IMR-90 (cell line): Measurements from ENCODE around the gene DPEP1. TPM values are rescaled to one million over a fixed set of nuclear protein-coding genes. Genes with fewer than 3 reads are reported as not detected.

Experiments used
- ATAC-seq: fragments of 200-7000 bp; cut with Tn5 transposase; 2 replicates; pipeline ENCODE4 v1.9.1; 2020; ENCODE audit warnings: low read depth, mild to moderate bottlenecking, moderate library complexity
- BruUV-seq: library from RNA; stranded (reverse); fragments of 400-500 nt; replicated peaks from 2 replicates; lab custom pipeline; 2021; lab: Mats Ljungman, UMichigan
- CTCF ChIA-PET: fragments of 300-600 bp; formaldehyde crosslinking; extraction: SDS; loops from one replicate; lab custom pipeline; 2021; ENCODE audit warnings: antibody characterized with exemption; lab: Yijun Ruan, JAX
- POLR2A ChIA-PET: fragments of 300-600 bp; sonication (Branson Sonifier 250); formaldehyde crosslinking; loops from one replicate; lab custom pipeline; 2022; ENCODE audit warnings: antibody characterized with exemption; ENCODE audit not compliant: unreplicated experiment; lab: Charles Lee
- DNase-seq: peaks from one replicate; pipeline ENCODE4 v3.0.0; 2013
- H2AFZ ChIP-seq: replicated peaks from 2 replicates; pipeline ENCODE3; 2013; ENCODE audit warnings: low read length, mild to moderate bottlenecking; ENCODE audit not compliant: poor library complexity
- H2AK5ac ChIP-seq: 2 replicates; pipeline ENCODE4 v1.6.1; 2013; ENCODE audit warnings: low read depth, low read length, inconsistent platforms
- H2AK9ac ChIP-seq: replicated peaks from 2 replicates; pipeline ENCODE3; 2013; ENCODE audit warnings: mild to moderate bottlenecking, low read depth, low read length, moderate library complexity; ENCODE audit not compliant: poor library complexity
- H2BK120ac ChIP-seq: 2 replicates; pipeline ENCODE4 v1.6.1; 2013; ENCODE audit warnings: low read depth, low read length, inconsistent platforms
- H2BK15ac ChIP-seq: 3 replicates; pipeline ENCODE4 v1.6.1; 2013; ENCODE audit warnings: low read depth, low read length, inconsistent platforms
- H2BK20ac ChIP-seq: 2 replicates; pipeline ENCODE4 v1.6.1; 2013; ENCODE audit warnings: low read depth, mild to moderate bottlenecking, inconsistent platforms, low read length, moderate library complexity
- H2BK5ac ChIP-seq: 2 replicates; pipeline ENCODE4 v1.6.1; 2013; ENCODE audit warnings: mild to moderate bottlenecking, low read depth, low read length, inconsistent platforms; ENCODE audit not compliant: poor library complexity, severe bottlenecking
- H3K14ac ChIP-seq: replicated peaks from 2 replicates; pipeline ENCODE4 v1.6.1; 2013; ENCODE audit warnings: low read depth, low read length, inconsistent platforms
- H3K18ac ChIP-seq: 2 replicates; pipeline ENCODE4 v1.6.1; 2013; ENCODE audit warnings: low read depth, low read length, control low read depth
- H3K23ac ChIP-seq: 2 replicates; pipeline ENCODE4 v1.6.1; 2013; ENCODE audit warnings: low read depth, low read length, inconsistent platforms
- H3K27ac ChIP-seq: 2 replicates; pipeline ENCODE4 v1.5.1; 2013; ENCODE audit warnings: mild to moderate bottlenecking, control low read depth, low read length; ENCODE audit not compliant: insufficient read depth
- H3K27me3 ChIP-seq: 2 replicates; pipeline ENCODE4 v1.6.1; 2013; ENCODE audit warnings: low read length; ENCODE audit not compliant: control insufficient read depth, insufficient read depth
- H3K36me3 ChIP-seq: 2 replicates; pipeline ENCODE4 v1.6.1; 2013; ENCODE audit warnings: low read length, mixed read lengths; ENCODE audit not compliant: control insufficient read depth, insufficient read depth
- H3K4ac ChIP-seq: 2 replicates; pipeline ENCODE4 v1.6.1; 2013; ENCODE audit warnings: low read depth, low read length, inconsistent platforms
- H3K4me1 ChIP-seq: 2 replicates; pipeline ENCODE4 v1.6.1; 2013; ENCODE audit warnings: low read length, mixed read lengths; ENCODE audit not compliant: control insufficient read depth, insufficient read depth
- H3K4me2 ChIP-seq: 2 replicates; pipeline ENCODE4 v1.6.1; 2013; ENCODE audit warnings: low read depth, mild to moderate bottlenecking, control low read depth, low read length, moderate library complexity
- H3K4me3 ChIP-seq: 2 replicates; pipeline ENCODE4 v1.5.1; 2013; ENCODE audit warnings: low read depth, mild to moderate bottlenecking, control low read depth, low read length, moderate library complexity; ENCODE audit not compliant: insufficient read depth
- H3K56ac ChIP-seq: 2 replicates; pipeline ENCODE4 v1.6.1; 2013; ENCODE audit warnings: low read length, inconsistent platforms; ENCODE audit not compliant: insufficient read depth; ENCODE audit errors: extremely low read depth
- H3K79me1 ChIP-seq, 2 experiments: 2 replicates each; pipeline ENCODE4 v1.6.1; 2013; ENCODE audit warnings: low read length in 2 of 2, inconsistent platforms in 1 of 2, low read depth in 1 of 2
- H3K9ac ChIP-seq: 2 replicates; pipeline ENCODE4 v1.6.1; 2013; ENCODE audit warnings: low read depth, low read length, control low read depth
- H3K9me1 ChIP-seq: 2 replicates; pipeline ENCODE4 v1.6.1; 2013; ENCODE audit warnings: low read length, inconsistent platforms; ENCODE audit not compliant: insufficient read depth
- H3K9me3 ChIP-seq: 2 replicates; pipeline ENCODE4 v1.6.1; 2013; ENCODE audit warnings: low read length; ENCODE audit not compliant: control insufficient read depth, insufficient read depth
- H4K20me1 ChIP-seq: 2 replicates; pipeline ENCODE4 v1.6.1; 2013; ENCODE audit warnings: low read length, inconsistent platforms; ENCODE audit not compliant: insufficient read depth
- H4K5ac ChIP-seq: 2 replicates; pipeline ENCODE4 v1.6.1; 2013; ENCODE audit warnings: mild to moderate bottlenecking, low read depth, low read length, control low read depth
- H4K8ac ChIP-seq, 2 experiments: 2 replicates each; pipeline ENCODE4 v1.6.1; 2013; ENCODE audit warnings: low read depth in 2 of 2, low read length in 2 of 2, control low read depth in 1 of 2, inconsistent platforms in 1 of 2
- H4K91ac ChIP-seq: 2 replicates; pipeline ENCODE4 v1.6.1; 2013; ENCODE audit warnings: low read depth, low read length, inconsistent platforms; ENCODE audit not compliant: insufficient read depth
- BHLHE40 ChIP-seq: fragments of 150-350 bp; IDR thresholded peaks from 2 replicates; pipeline ENCODE4 v1.6.1; 2016; ENCODE audit warnings: mild to moderate bottlenecking, low read depth, low read length
- CEBPB ChIP-seq: IDR thresholded peaks from 2 replicates; pipeline ENCODE4 v1.6.1; 2012; ENCODE audit warnings: low read depth, low read length, improper control_type of control experiment
- CHD1 ChIP-seq: IDR thresholded peaks from 2 replicates; pipeline ENCODE4 v1.6.1; 2012; ENCODE audit warnings: low read depth, low read length, improper control_type of control experiment
- CTCF ChIP-seq: conservative IDR thresholded peaks from 2 replicates; pipeline ENCODE4 v1.5.1; 2012; ENCODE audit warnings: mild to moderate bottlenecking, low read depth, low read length, improper control_type of control experiment
- ELK1 ChIP-seq: fragments of 150-350 bp; IDR thresholded peaks from 2 replicates; pipeline ENCODE4 v1.6.1; 2016; ENCODE audit warnings: low read depth, mild to moderate bottlenecking, low read length, moderate library complexity, borderline replicate concordance
- MAZ ChIP-seq: IDR thresholded peaks from 2 replicates; pipeline ENCODE4 v1.6.1; 2012; ENCODE audit warnings: low read depth, mild to moderate bottlenecking, low read length, improper control_type of control experiment, moderate library complexity, borderline replicate concordance
- NFE2L2 ChIP-seq: fragments of 150-350 bp; IDR thresholded peaks from 2 replicates; pipeline ENCODE4 v1.6.1; 2016; ENCODE audit warnings: low read depth, mild to moderate bottlenecking, low read length
- RAD21 ChIP-seq: IDR thresholded peaks from 2 replicates; pipeline ENCODE4 v1.6.1; 2012; ENCODE audit warnings: low read length, improper control_type of control experiment
- RFX5 ChIP-seq: IDR thresholded peaks from 2 replicates; pipeline ENCODE4 v1.8.0; 2012; ENCODE audit warnings: low read depth, mild to moderate bottlenecking, low read length, moderate library complexity
- SMC3 ChIP-seq: fragments of 150-350 bp; IDR thresholded peaks from 2 replicates; pipeline ENCODE4 v1.6.1; 2016; ENCODE audit warnings: low read depth, mild to moderate bottlenecking, antibody characterized with exemption, low read length, moderate library complexity
- USF2 ChIP-seq: fragments of 150-350 bp; IDR thresholded peaks from 2 replicates; pipeline ENCODE4 v1.6.1; 2017; ENCODE audit warnings: mild to moderate bottlenecking, antibody characterized with exemption, low read length, low read depth
- WGBS, 2 experiments: methylation state at CpG; one replicate each; pipeline versions ENCODE4 v1.1.5 to v1.1.7; 2013; ENCODE audit warnings: missing lambda C conversion rate in 2 of 2; ENCODE audit not compliant: insufficient read length in 1 of 2; ENCODE audit errors: extremely low coverage in 2 of 2; 5-methylcytosine and 5-hydroxymethylcytosine counted together
- dilution Hi-C: fragments of 300-500 bp; cut with HindIII; formaldehyde crosslinking; loops from one replicate; pipeline ENCODE4 v1.14.3; 2018; ENCODE audit warnings: low sequenced_read_pairs; ENCODE audit not compliant: unreplicated experiment
- in situ Hi-C: fragments of 300-500 bp; cut with MboI; formaldehyde crosslinking; loops from 3 replicates; pipeline ENCODE4 v1.14.3; 2019; ENCODE audit warnings: low sequenced_read_pairs, inconsistent platforms, mixed read lengths
- intact Hi-C: fragments of 100-400 bp; cut with micrococcal nuclease; formaldehyde crosslinking; loops from 2 replicates; pipeline ENCODE4 v1.10.0; 2022
- polyA plus RNA-seq, 3 experiments: library from polyadenylated mRNA; depleted of rRNA; stranded (reverse); fragments of >200 nt; gene quantifications; 2 replicates each; pipeline ENCODE4 v1.2.3, GENCODE V29; 2012; ENCODE audit warnings: low replicate concordance in 1 of 3
- total RNA-seq: library from RNA; depleted of rRNA; stranded (reverse); fragments of >200 nt; gene quantifications from 2 replicates; pipeline ENCODE4 v1.2.3, GENCODE V29; 2012

DPEP1 gene
- total and polyA plus RNA-seq, 2 of the 4 experiments (the other 2 are of a cell fraction): not detected

- no peak overlapping the region for H3K23ac ChIP-seq
- BruUV-seq: no TSS peak
- H2AFZ ChIP-seq: peak overlapping the region; percentile 40
- WGBS, 2 experiments: 33% methylated on average over 3 of the region's 10 CpGs; no CpG with 5 or more reads in 1 of the 2 experiments
- ATAC-seq: no peak
- no peak overlapping the region for H4K5ac ChIP-seq
- peaks cover 5% of the 10 kb centered on the region for H3K9me1 ChIP-seq
- H3K79me1 ChIP-seq: no peaks in the 10 kb centered on the region
- CTCF ChIA-PET: interaction anchor here (0.7 kb wide), 1 partner anchor 71 kb away, joined by 3 read pairs; no protein-coding TSS in a partner anchor
- no peak overlapping the region for H3K9ac ChIP-seq
- H3K27ac ChIP-seq: no peak overlapping the region
- POLR2A ChIA-PET: no interaction called here
- dilution Hi-C loops: no loop called here
- no peak overlapping the region for H3K14ac ChIP-seq
- H2BK15ac ChIP-seq: no peak overlapping the region
- peak overlapping the region; percentile 39 for H2AK9ac ChIP-seq
- peak overlapping the region; percentile 43; the same call in 1 of the 2 replicates for H2AK5ac ChIP-seq
- peaks cover 10% of the 10 kb centered on the region for H4K20me1 ChIP-seq
- no peak overlapping the region for H2BK5ac ChIP-seq
- H3K18ac ChIP-seq: no peak overlapping the region
- H3K9me3 ChIP-seq: no peaks in the 10 kb centered on the region
- no peak overlapping the region for H2BK120ac ChIP-seq
- H3K27me3 ChIP-seq: no peaks in the 10 kb centered on the region
- H4K91ac ChIP-seq: no peak overlapping the region; the same call in 1 of the 2 replicates
- peaks cover 12% of the 10 kb centered on the region for H3K4me1 ChIP-seq
- in situ Hi-C loops: no loop called here
- H3K56ac ChIP-seq: no peak overlapping the region
- no peak overlapping the region for H3K4me2 ChIP-seq
- no peak for DNase-seq
- no peak overlapping the region for H3K4me3 ChIP-seq
- no peak overlapping the region for H2BK20ac ChIP-seq
- H3K36me3 ChIP-seq: no peaks in the 10 kb centered on the region; the same call in 1 of the 2 replicates
- H4K8ac ChIP-seq: no peak overlapping the region
- peak overlapping the region; percentile 32; the same call in 1 of the 2 replicates for H3K4ac ChIP-seq
- TF ChIP-seq RAD21 (no peak), BHLHE40 (no peak), USF2 (no peak), SMC3 (no peak), CHD1 (no peak), RFX5 (no peak), MAZ (no peak), CEBPB (no peak), NFE2L2 (no peak), CTCF (no peak), ELK1 (no peak)
- intact Hi-C loops: no loop called here
Observed at GRCh38 chr16:89599902-89600301, 13.5 kb upstream of the DPEP1 start.
